ENCODE measurements around the gene LITAF.

LITAF gene

DNA sequence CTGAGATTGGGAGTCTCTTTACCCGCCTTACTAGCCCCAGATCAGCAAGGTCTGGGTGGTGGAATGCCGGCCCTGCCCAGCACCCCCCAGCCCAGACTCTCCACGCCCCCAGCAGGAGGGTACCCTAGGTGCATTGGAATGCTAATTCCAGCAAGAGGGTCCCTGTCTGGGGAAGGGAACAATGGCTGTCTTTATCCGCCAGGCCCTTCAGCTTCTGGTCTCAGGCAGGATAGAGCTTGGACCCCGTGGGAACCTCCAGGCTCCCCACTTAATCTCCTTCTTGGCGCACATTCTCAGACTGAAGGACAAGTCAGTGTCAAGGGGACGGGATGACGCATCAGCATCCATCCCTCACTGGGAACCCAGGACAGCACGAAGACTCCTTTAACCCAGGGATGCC lies 85.1 kb downstream of the LITAF start:
- no peak for DNase-seq (ENCODE audit: low read depth in 1 of 2, low spot score in 1 of 2)
- TF ChIP-seq, protein P1, sequence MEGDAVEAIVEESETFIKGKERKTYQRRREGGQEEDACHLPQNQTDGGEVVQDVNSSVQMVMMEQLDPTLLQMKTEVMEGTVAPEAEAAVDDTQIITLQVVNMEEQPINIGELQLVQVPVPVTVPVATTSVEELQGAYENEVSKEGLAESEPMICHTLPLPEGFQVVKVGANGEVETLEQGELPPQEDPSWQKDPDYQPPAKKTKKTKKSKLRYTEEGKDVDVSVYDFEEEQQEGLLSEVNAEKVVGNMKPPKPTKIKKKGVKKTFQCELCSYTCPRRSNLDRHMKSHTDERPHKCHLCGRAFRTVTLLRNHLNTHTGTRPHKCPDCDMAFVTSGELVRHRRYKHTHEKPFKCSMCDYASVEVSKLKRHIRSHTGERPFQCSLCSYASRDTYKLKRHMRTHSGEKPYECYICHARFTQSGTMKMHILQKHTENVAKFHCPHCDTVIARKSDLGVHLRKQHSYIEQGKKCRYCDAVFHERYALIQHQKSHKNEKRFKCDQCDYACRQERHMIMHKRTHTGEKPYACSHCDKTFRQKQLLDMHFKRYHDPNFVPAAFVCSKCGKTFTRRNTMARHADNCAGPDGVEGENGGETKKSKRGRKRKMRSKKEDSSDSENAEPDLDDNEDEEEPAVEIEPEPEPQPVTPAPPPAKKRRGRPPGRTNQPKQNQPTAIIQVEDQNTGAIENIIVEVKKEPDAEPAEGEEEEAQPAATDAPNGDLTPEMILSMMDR (IDR thresholded peaks at IDR 0.05; ENCODE audit: insufficient read depth, low read length) = no peak
- TF ChIP-seq, protein P2, sequence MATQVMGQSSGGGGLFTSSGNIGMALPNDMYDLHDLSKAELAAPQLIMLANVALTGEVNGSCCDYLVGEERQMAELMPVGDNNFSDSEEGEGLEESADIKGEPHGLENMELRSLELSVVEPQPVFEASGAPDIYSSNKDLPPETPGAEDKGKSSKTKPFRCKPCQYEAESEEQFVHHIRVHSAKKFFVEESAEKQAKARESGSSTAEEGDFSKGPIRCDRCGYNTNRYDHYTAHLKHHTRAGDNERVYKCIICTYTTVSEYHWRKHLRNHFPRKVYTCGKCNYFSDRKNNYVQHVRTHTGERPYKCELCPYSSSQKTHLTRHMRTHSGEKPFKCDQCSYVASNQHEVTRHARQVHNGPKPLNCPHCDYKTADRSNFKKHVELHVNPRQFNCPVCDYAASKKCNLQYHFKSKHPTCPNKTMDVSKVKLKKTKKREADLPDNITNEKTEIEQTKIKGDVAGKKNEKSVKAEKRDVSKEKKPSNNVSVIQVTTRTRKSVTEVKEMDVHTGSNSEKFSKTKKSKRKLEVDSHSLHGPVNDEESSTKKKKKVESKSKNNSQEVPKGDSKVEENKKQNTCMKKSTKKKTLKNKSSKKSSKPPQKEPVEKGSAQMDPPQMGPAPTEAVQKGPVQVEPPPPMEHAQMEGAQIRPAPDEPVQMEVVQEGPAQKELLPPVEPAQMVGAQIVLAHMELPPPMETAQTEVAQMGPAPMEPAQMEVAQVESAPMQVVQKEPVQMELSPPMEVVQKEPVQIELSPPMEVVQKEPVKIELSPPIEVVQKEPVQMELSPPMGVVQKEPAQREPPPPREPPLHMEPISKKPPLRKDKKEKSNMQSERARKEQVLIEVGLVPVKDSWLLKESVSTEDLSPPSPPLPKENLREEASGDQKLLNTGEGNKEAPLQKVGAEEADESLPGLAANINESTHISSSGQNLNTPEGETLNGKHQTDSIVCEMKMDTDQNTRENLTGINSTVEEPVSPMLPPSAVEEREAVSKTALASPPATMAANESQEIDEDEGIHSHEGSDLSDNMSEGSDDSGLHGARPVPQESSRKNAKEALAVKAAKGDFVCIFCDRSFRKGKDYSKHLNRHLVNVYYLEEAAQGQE (IDR thresholded peaks at IDR 0.05; ENCODE audit: insufficient replicate concordance, low read depth) = no peak
- no peak for TF ChIP-seq SPI1 (IDR thresholded peaks at IDR 0.05; ENCODE audit: borderline replicate concordance, low read depth)
- Histone ChIP-seq H3K27ac (replicated peaks) (no peak overlapping the region), H3K27me3 (ENCODE audit: insufficient read depth, poor library complexity, severe bottlenecking) (no peaks in the 10 kb centered on the region), H3K4me3 (replicated peaks; ENCODE audit: insufficient read depth, low read length) (no peak overlapping the region)

DNA sequence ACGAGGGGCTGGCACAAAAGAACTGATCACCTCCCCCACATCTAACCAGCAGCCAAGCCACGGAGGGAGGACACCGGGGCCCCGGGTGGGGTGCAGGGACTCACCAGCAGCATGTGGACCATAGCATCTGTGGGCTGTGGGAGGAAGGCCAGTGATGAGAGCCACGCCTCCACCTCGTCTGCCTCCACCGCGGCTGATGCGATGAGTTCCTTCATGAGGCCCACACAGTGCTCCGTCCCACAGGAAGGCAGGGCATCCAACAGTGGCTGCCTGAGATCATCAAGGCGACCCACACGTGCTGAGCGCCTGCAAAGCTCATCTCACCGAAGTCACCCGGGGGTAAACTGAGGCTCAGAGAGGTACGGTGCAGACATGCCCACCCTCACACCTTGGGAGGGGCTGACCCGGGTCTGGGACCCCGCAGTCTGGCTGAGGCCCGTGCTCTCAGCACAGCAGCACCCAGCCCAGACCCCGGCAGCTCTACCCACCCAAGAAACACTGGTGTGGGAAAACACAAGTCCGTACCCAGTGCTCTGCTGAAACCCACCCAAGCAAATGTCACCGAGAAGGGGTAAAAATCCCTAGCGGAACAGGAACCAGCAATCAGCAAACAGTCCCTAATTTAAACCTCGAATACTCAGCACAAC lies 85.9 kb downstream of the LITAF start:
- H3K4me3 ChIP-seq (replicated peaks; ENCODE audit: insufficient read depth, low read length) = no peak overlapping the region
- no peak overlapping the region for H3K27ac ChIP-seq (replicated peaks)
- TF ChIP-seq, protein P2 (IDR thresholded peaks at IDR 0.05; ENCODE audit: insufficient replicate concordance, low read depth) = no peak
- TF ChIP-seq SPI1 (IDR thresholded peaks at IDR 0.05; ENCODE audit: borderline replicate concordance, low read depth) = no peak
- no peak for TF ChIP-seq POLR2AphosphoS5 (IDR thresholded peaks at IDR 0.05; ENCODE audit: low read depth)
- no peak for TF ChIP-seq GABPA (IDR thresholded peaks at IDR 0.05; ENCODE audit: low read depth)
- TF ChIP-seq, protein P1 (IDR thresholded peaks at IDR 0.05; ENCODE audit: insufficient read depth, low read length) = no peak
- no peaks in the 10 kb centered on the region for H3K27me3 ChIP-seq (ENCODE audit: insufficient read depth, poor library complexity, severe bottlenecking)
- DNase-seq (ENCODE audit: low read depth in 1 of 2, low spot score in 1 of 2) = no peak

DNA sequence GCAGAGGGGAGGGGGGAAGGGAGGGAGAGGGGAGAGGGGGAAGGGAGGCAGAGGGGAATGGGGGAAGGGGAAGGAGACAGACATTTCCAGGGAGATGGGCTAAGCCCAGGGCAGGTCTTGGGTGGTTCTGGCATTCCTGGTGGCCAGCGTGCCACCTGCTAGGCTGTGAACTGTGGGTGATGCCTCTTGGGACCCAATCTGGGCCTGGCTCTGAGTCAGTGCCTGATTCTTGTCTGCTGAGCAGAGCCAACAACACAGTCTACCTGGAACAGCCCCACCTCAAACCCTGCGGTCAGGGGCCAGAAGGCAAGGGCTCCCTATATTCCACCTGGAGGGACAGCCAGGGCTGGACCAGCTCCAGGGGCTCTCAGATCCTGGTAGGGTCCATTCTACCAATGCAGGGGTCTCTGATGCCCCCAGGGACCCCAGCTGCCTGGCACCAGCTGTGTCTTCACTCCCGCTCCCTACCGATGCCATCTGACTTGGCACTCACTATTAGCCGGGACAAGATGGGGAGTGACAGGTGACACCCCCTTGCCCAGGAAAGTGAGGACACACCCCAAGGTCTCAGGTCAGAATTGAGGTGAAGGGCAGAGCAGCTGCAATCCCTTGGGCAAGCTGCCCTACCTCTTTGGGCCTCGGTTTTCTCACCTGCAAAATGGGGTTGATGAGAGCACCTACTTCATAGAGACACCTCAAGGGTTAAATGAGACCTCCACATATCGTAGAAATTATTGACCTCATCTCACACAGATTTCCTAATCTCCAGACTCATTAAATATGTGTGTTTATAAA lies 87.2 kb downstream of the LITAF start:
- Histone ChIP-seq H3K27me3 (ENCODE audit: insufficient read depth, poor library complexity, severe bottlenecking) (no peaks in the 10 kb centered on the region), H3K27ac (replicated peaks) (no peak overlapping the region), H3K4me3 (replicated peaks; ENCODE audit: insufficient read depth, low read length) (no peak overlapping the region)
- TF ChIP-seq, protein P2 (IDR thresholded peaks at IDR 0.05; ENCODE audit: insufficient replicate concordance, low read depth) = no peak
- TF ChIP-seq SPI1 (IDR thresholded peaks at IDR 0.05; ENCODE audit: borderline replicate concordance, low read depth) = no peak
- TF ChIP-seq, protein P1 (IDR thresholded peaks at IDR 0.05; ENCODE audit: insufficient read depth, low read length) = no peak
- TF ChIP-seq POLR2AphosphoS5 (IDR thresholded peaks at IDR 0.05; ENCODE audit: low read depth) = no peak
- TF ChIP-seq GABPA (IDR thresholded peaks at IDR 0.05; ENCODE audit: low read depth) = no peak
- peak; percentile 14 to 16 for DNase-seq (ENCODE audit: low read depth in 1 of 2, low spot score in 1 of 2)
